Measurements from ENCODE around the gene DGKB.

DGKB gene

GRCh38 chr7:14752301-14752700, 150.2 kb downstream of the DGKB start:
- no peak for DNase-seq

GRCh38 chr7:14751461-14751860, 151.1 kb downstream of the DGKB start:
- DNase-seq: no peak

GRCh38 chr7:14748461-14748860, 154.1 kb downstream of the DGKB start:
- no peak for DNase-seq

GRCh38 chr7:14747701-14748100, 154.8 kb downstream of the DGKB start:
- no peak for DNase-seq

- DNase-seq: no peak
Measured at GRCh38 chr7:14745076-14745475, 157.5 kb downstream of the DGKB start.

GRCh38 chr7:14740606-14741005, 161.9 kb downstream of the DGKB start:
- DNase-seq: no peak

GRCh38 chr7:14739841-14740185, 162.7 kb downstream of the DGKB start:
- no peak for DNase-seq

GRCh38 chr7:14739168-14739840, 163.2 kb downstream of the DGKB start:
- no peak for DNase-seq

- DNase-seq: no peak
Measured at GRCh38 chr7:14738086-14738485, 164.5 kb downstream of the DGKB start.

- DNase-seq: no peak
Measured at GRCh38 chr7:14734839-14735321, 167.7 kb downstream of the DGKB start.

GRCh38 chr7:14720785-14721184, 181.8 kb downstream of the DGKB start:
- no peak for DNase-seq

- DNase-seq: peak in 1 of 5 experiments; percentile 9
Measured at GRCh38 chr7:14717816-14718215, 184.7 kb downstream of the DGKB start.

GRCh38 chr7:14717169-14717568, 185.4 kb downstream of the DGKB start:
- DNase-seq: no peak

GRCh38 chr7:14714161-14714728, 188.3 kb downstream of the DGKB start:
- peak in 1 of 5 experiments; percentile 89 for DNase-seq

GRCh38 chr7:14698239-14698638, 204.3 kb downstream of the DGKB start:
- peak in 1 of 5 experiments; percentile 2 for DNase-seq

GRCh38 chr7:14697684-14698083, 204.9 kb downstream of the DGKB start:
- DNase-seq: no peak

GRCh38 chr7:14691597-14692203, 210.9 kb downstream of the DGKB start:
- peak in 3 of 5 experiments; percentile 2 to 27 (median 11) for DNase-seq

GRCh38 chr7:14691034-14691433, 211.5 kb downstream of the DGKB start:
- no peak for DNase-seq

GRCh38 chr7:14690486-14690885, 212.1 kb downstream of the DGKB start:
- DNase-seq: no peak

- no peak for DNase-seq
Measured at GRCh38 chr7:14690075-14690474, 212.5 kb downstream of the DGKB start.

- no peak for DNase-seq
Measured at GRCh38 chr7:14688208-14688607, 214.3 kb downstream of the DGKB start.

- no peak for DNase-seq
Measured at GRCh38 chr7:14687777-14688176, 214.8 kb downstream of the DGKB start.

GRCh38 chr7:14687241-14687640, 215.3 kb downstream of the DGKB start:
- no peak for DNase-seq

- no peak for DNase-seq
Measured at GRCh38 chr7:14685167-14685566, 217.4 kb downstream of the DGKB start.
